Measurements from ENCODE around the gene VRK3.

The VRK3 gene

GRCh38 chr19:50000841-50001557, 24.2 kb downstream of the VRK3 start:
- Histone ChIP-seq H3K27ac (ENCODE audit: low read depth, low read length) (no peak overlapping the region), H3K9me2 (replicated peaks; ENCODE audit: control insufficient read depth, low read length) (no peaks in the 10 kb centered on the region), H3K4me2 (ENCODE audit: low read length) (no peak overlapping the region), H3K79me2 (ENCODE audit: control insufficient read depth, low read length) (no peaks in the 10 kb centered on the region), H3K4me3 (ENCODE audit: low read length) (no peak overlapping the region), H3K4me1 (ENCODE audit: control insufficient read depth, low read length) (no peaks in the 10 kb centered on the region), H3F3A (ENCODE audit: control insufficient read depth, insufficient read depth) (no peaks in the 10 kb centered on the region), H3K27me3 (ENCODE audit: control insufficient read depth, low read length) (no peaks in the 10 kb centered on the region), H4K20me1 (ENCODE audit: control insufficient read depth, insufficient read depth, low read depth, low read length) (no peaks in the 10 kb centered on the region), H3K36me3 (ENCODE audit: control insufficient read depth, low read length) (peaks cover 39% of the 10 kb centered on the region), H3K9me3 (ENCODE audit: control insufficient read depth, insufficient read depth, low read length) (no peaks in the 10 kb centered on the region)
- no peak for TF ChIP-seq CTCF (IDR thresholded peaks at IDR 0.05; ENCODE audit: low read depth, low read length, poor library complexity, severe bottlenecking)
- no peak for TF ChIP-seq EZH2phosphoT487 (IDR thresholded peaks at IDR 0.05; ENCODE audit: borderline replicate concordance, low read length)

GRCh38 chr19:50000038-50000840, 24.9 kb downstream of the VRK3 start:
- Histone ChIP-seq H3K27me3 (ENCODE audit: control insufficient read depth, low read length) (no peaks in the 10 kb centered on the region), H3K27ac (ENCODE audit: low read depth, low read length) (no peak overlapping the region), H3K4me2 (ENCODE audit: low read length) (no peak overlapping the region), H3K4me3 (ENCODE audit: low read length) (no peak overlapping the region), H3K9me2 (replicated peaks; ENCODE audit: control insufficient read depth, low read length) (no peaks in the 10 kb centered on the region), H3K4me1 (ENCODE audit: control insufficient read depth, low read length) (no peaks in the 10 kb centered on the region), H3K9me3 (ENCODE audit: control insufficient read depth, insufficient read depth, low read length) (no peaks in the 10 kb centered on the region), H4K20me1 (ENCODE audit: control insufficient read depth, insufficient read depth, low read depth, low read length) (no peaks in the 10 kb centered on the region), H3F3A (ENCODE audit: control insufficient read depth, insufficient read depth) (no peaks in the 10 kb centered on the region), H3K79me2 (ENCODE audit: control insufficient read depth, low read length) (no peaks in the 10 kb centered on the region), H3K36me3 (ENCODE audit: control insufficient read depth, low read length) (peaks cover 34% of the 10 kb centered on the region)
- TF ChIP-seq CTCF (IDR thresholded peaks at IDR 0.05; ENCODE audit: low read depth, low read length, poor library complexity, severe bottlenecking) (no peak), EZH2phosphoT487 (IDR thresholded peaks at IDR 0.05; ENCODE audit: borderline replicate concordance, low read length) (no peak)

GRCh38 chr19:49999371-50000010, 25.7 kb downstream of the VRK3 start:
- Histone ChIP-seq H3K27me3 (ENCODE audit: control insufficient read depth, low read length) (no peaks in the 10 kb centered on the region), H3K4me3 (ENCODE audit: low read length) (no peak overlapping the region), H3F3A (ENCODE audit: control insufficient read depth, insufficient read depth) (no peaks in the 10 kb centered on the region), H4K20me1 (ENCODE audit: control insufficient read depth, insufficient read depth, low read depth, low read length) (no peaks in the 10 kb centered on the region), H3K36me3 (ENCODE audit: control insufficient read depth, low read length) (peaks cover 29% of the 10 kb centered on the region), H3K4me1 (ENCODE audit: control insufficient read depth, low read length) (no peaks in the 10 kb centered on the region), H3K79me2 (ENCODE audit: control insufficient read depth, low read length) (no peaks in the 10 kb centered on the region), H3K9me2 (replicated peaks; ENCODE audit: control insufficient read depth, low read length) (no peaks in the 10 kb centered on the region), H3K9me3 (ENCODE audit: control insufficient read depth, insufficient read depth, low read length) (no peaks in the 10 kb centered on the region), H3K4me2 (ENCODE audit: low read length) (no peak overlapping the region), H3K27ac (ENCODE audit: low read depth, low read length) (no peak overlapping the region)
- TF ChIP-seq CTCF (IDR thresholded peaks at IDR 0.05; ENCODE audit: low read depth, low read length, poor library complexity, severe bottlenecking) (no peak), EZH2phosphoT487 (IDR thresholded peaks at IDR 0.05; ENCODE audit: borderline replicate concordance, low read length) (no peak)
